ENCODE results near the gene FAM110A.

The FAM110A gene

GRCh38 chr20:831956-832355 is 1.6 kb upstream of the FAM110A start:
- no peak for TF ChIP-seq CTCF (IDR thresholded peaks at IDR 0.05; ENCODE audit: low read depth, low read length)
- DNase-seq (ENCODE audit: extremely low read depth, low read depth), result no peak

GRCh38 chr20:833121-833449 is 430 bp upstream of the FAM110A start:
- DNase-seq (ENCODE audit: extremely low read depth, low read depth), result no peak
- TF ChIP-seq CTCF (IDR thresholded peaks at IDR 0.05; ENCODE audit: low read depth, low read length), result no peak

GRCh38 chr20:834151-834746 is 734 bp downstream of the FAM110A start:
- TF ChIP-seq CTCF (IDR thresholded peaks at IDR 0.05; ENCODE audit: low read depth, low read length), result no peak
- no peak for DNase-seq (ENCODE audit: extremely low read depth, low read depth)

- no peak for DNase-seq (ENCODE audit: extremely low read depth, low read depth)
- TF ChIP-seq CTCF (IDR thresholded peaks at IDR 0.05; ENCODE audit: low read depth, low read length), result no peak
Measured at GRCh38 chr20:835608-836045, 2.1 kb downstream of the FAM110A start.

GRCh38 chr20:836190-836589 is 2.7 kb downstream of the FAM110A start:
- no peak for TF ChIP-seq CTCF (IDR thresholded peaks at IDR 0.05; ENCODE audit: low read depth, low read length)
- no peak for DNase-seq (ENCODE audit: extremely low read depth, low read depth)

- TF ChIP-seq CTCF (IDR thresholded peaks at IDR 0.05; ENCODE audit: low read depth, low read length), result no peak
- DNase-seq (ENCODE audit: extremely low read depth, low read depth), result no peak
Measured at GRCh38 chr20:839015-839414, 5.5 kb downstream of the FAM110A start.

- no peak for TF ChIP-seq CTCF (IDR thresholded peaks at IDR 0.05; ENCODE audit: low read depth, low read length)
- no peak for DNase-seq (ENCODE audit: extremely low read depth, low read depth)
Measured at GRCh38 chr20:839626-840025, 6.1 kb downstream of the FAM110A start.

Data from AG09319 (cell line).